ENCODE results near the gene PTK7.

DNA sequence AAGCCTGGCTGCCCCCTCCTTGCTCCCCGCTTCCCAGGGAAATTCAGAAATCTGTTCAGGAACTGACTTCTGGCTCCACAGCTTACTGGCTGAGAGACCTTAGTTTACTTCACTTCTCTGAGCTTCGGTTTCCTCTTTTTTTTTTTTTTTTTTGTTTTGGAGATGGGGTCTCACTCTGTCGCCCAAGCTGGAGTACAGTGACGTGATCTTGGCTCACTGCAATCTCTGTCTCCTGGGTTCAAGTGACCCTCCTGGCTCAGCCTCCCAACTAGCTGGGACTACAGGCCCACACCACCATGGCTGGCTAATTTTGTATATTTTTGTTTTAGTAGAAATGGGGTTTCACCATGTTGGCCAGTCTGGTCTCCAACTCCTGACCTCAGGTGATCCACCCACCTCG is 14.9 kb downstream of the PTK7 start:
- TF ChIP-seq, protein P1, sequence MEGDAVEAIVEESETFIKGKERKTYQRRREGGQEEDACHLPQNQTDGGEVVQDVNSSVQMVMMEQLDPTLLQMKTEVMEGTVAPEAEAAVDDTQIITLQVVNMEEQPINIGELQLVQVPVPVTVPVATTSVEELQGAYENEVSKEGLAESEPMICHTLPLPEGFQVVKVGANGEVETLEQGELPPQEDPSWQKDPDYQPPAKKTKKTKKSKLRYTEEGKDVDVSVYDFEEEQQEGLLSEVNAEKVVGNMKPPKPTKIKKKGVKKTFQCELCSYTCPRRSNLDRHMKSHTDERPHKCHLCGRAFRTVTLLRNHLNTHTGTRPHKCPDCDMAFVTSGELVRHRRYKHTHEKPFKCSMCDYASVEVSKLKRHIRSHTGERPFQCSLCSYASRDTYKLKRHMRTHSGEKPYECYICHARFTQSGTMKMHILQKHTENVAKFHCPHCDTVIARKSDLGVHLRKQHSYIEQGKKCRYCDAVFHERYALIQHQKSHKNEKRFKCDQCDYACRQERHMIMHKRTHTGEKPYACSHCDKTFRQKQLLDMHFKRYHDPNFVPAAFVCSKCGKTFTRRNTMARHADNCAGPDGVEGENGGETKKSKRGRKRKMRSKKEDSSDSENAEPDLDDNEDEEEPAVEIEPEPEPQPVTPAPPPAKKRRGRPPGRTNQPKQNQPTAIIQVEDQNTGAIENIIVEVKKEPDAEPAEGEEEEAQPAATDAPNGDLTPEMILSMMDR (conservative IDR thresholded peaks at IDR 0.05; ENCODE audit: low read length), result no peak
- TF ChIP-seq EZH2phosphoT487 (IDR thresholded peaks at IDR 0.05; ENCODE audit: borderline replicate concordance), result no peak
